ENCODE measurements around the gene SETDB1.

DNA sequence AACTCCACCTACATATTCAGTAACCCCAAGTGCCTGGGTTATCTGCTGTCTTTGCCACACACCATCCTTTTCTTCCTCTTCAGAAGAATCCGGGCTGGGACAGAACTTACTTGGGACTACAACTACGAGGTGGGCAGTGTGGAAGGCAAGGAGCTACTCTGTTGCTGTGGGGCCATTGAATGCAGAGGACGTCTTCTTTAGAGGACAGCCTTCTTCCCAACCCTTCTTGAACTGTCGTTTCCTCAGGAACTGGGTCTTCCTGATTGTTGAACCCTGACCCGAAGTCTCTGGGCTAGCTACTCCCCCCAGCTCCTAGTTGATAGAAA lies 38.0 kb downstream of the SETDB1 start:
- TF ChIP-seq, protein P1, sequence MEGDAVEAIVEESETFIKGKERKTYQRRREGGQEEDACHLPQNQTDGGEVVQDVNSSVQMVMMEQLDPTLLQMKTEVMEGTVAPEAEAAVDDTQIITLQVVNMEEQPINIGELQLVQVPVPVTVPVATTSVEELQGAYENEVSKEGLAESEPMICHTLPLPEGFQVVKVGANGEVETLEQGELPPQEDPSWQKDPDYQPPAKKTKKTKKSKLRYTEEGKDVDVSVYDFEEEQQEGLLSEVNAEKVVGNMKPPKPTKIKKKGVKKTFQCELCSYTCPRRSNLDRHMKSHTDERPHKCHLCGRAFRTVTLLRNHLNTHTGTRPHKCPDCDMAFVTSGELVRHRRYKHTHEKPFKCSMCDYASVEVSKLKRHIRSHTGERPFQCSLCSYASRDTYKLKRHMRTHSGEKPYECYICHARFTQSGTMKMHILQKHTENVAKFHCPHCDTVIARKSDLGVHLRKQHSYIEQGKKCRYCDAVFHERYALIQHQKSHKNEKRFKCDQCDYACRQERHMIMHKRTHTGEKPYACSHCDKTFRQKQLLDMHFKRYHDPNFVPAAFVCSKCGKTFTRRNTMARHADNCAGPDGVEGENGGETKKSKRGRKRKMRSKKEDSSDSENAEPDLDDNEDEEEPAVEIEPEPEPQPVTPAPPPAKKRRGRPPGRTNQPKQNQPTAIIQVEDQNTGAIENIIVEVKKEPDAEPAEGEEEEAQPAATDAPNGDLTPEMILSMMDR (IDR thresholded peaks at IDR 0.05), result no peak
- TF ChIP-seq POLR2A (IDR thresholded peaks at IDR 0.05), result no peak
